Stimulated activated naive CD8-positive, alpha-beta T cell treated with anti-CD3 and anti-CD28 coated beads, Interleukin-15, Interleukin-2, amounts not matched to agents 100 ng/mL and 50 ng/mL, for 24 hours (primary cell): ENCODE data around the gene NMT2.

Source experiments
- H3K27ac Mint-ChIP-seq: one replicate; pipeline ENCODE4 v1.8.0; 2021; ENCODE audit warnings: mild to moderate bottlenecking, mixed read lengths
- H3K27me3 Mint-ChIP-seq: one replicate; pipeline ENCODE4 v1.8.0; 2021; ENCODE audit warnings: mixed read lengths
- H3K36me3 Mint-ChIP-seq: one replicate; pipeline ENCODE4 v1.8.0; 2021; ENCODE audit warnings: low read depth, mixed read lengths
- H3K4me1 Mint-ChIP-seq: one replicate; pipeline ENCODE4 v1.8.0; 2021; ENCODE audit warnings: low read depth, mixed read lengths
- H3K4me3 Mint-ChIP-seq: one replicate; pipeline ENCODE4 v1.8.0; 2021; ENCODE audit warnings: mild to moderate bottlenecking, mixed read lengths
- H3K9me3 Mint-ChIP-seq: one replicate; pipeline ENCODE4 v1.8.0; 2021; ENCODE audit warnings: mixed read lengths

NMT2 gene

GRCh38 chr10:15196021-15196834, 27.7 kb upstream of the NMT2 start:
- peaks cover 41% of the 10 kb centered on the region for H3K4me1 Mint-ChIP-seq
- no peaks in the 10 kb centered on the region for H3K9me3 Mint-ChIP-seq
- no peaks in the 10 kb centered on the region for H3K36me3 Mint-ChIP-seq
- H3K4me3 Mint-ChIP-seq, result peak overlapping the region; percentile 40
- H3K27ac Mint-ChIP-seq, result peak overlapping the region; percentile 47
- no peaks in the 10 kb centered on the region for H3K27me3 Mint-ChIP-seq

- Mint-ChIP-seq H3K9me3 (no peaks in the 10 kb centered on the region), H3K4me3 (no peak overlapping the region), H3K27ac (peak overlapping the region; percentile 64), H3K27me3 (no peaks in the 10 kb centered on the region), H3K4me1 (peaks cover 40% of the 10 kb centered on the region), H3K36me3 (no peaks in the 10 kb centered on the region)
These were observed 20.8 kb upstream of the NMT2 start for GRCh38 chr10:15189133-15189885.

GRCh38 chr10:15188603-15189002, 20.1 kb upstream of the NMT2 start:
- no peaks in the 10 kb centered on the region for H3K9me3 Mint-ChIP-seq
- H3K27me3 Mint-ChIP-seq, result no peaks in the 10 kb centered on the region
- H3K4me3 Mint-ChIP-seq, result peak overlapping the region; percentile 35
- peak overlapping the region; percentile 64 for H3K27ac Mint-ChIP-seq
- H3K4me1 Mint-ChIP-seq, result peaks cover 42% of the 10 kb centered on the region
- H3K36me3 Mint-ChIP-seq, result no peaks in the 10 kb centered on the region

GRCh38 chr10:15183689-15184481, 15.4 kb upstream of the NMT2 start:
- Mint-ChIP-seq H3K27ac (no peak overlapping the region), H3K36me3 (no peaks in the 10 kb centered on the region), H3K4me1 (peaks cover 36% of the 10 kb centered on the region), H3K9me3 (no peaks in the 10 kb centered on the region), H3K27me3 (no peaks in the 10 kb centered on the region), H3K4me3 (no peak overlapping the region)

DNA sequence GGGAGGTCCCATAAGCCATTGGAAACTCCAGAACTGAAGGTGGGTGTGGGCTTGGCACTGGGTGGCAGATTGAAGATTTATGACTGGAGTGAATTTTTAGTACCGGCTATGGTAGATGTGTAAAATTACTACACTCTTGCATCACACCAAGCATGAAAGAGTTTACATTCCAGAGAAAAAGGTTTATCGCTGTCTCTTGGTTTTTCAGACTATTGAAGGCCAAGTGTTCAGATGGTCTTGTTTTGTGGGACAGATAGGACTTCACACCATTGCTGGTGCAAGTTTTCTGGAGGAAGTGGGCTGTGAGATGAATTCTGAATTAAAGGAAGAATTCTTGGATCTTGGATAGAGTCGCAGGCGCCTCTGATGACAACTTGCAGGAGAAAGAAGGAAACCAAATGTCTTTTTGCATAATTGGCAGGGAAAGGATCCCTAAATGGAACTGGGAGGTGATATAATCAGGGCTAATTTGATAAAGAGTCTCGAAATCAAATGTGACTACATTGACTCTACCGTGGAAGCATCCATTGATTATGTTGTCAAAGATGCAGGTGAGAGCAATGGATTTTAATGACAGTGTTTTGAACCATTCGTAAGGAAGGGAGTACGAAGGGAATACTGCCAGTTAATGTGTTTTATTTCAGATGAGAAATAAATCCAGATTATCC, 14.2 kb upstream of the NMT2 start:
- Mint-ChIP-seq H3K4me3 (no peak overlapping the region), H3K36me3 (no peaks in the 10 kb centered on the region), H3K27ac (no peak overlapping the region), H3K27me3 (no peaks in the 10 kb centered on the region), H3K9me3 (no peaks in the 10 kb centered on the region), H3K4me1 (peaks cover 27% of the 10 kb centered on the region)

DNA sequence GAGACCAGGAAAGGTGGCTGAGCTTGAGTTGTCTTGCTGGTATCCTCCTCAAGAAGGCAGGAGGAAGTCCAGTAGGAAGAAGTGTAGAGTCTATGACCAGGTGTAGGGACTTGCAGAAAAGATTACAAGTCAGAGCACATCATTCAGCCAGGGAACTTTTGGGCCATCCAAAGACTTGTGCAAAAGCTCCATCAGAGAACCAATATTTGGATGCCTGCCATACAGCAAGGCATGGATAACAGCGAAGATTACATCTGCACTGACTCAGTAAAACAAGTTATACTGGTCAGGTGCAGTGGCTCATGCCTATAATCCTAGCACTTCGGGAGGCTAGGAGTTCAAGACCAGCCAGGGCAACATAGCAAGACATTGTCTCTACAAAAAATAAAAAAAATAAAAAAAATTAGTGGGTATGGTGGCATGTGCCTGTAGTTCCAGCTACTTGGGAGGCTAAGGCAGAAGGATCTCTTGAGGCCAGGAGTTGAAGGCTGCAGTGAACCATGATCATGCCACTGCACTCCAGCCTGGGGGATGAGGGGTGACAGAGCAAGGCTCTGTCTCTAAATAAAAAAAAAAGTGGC, 13.2 kb upstream of the NMT2 start:
- Mint-ChIP-seq H3K27me3 (no peaks in the 10 kb centered on the region), H3K27ac (peak overlapping the region; percentile 6), H3K4me1 (peaks cover 23% of the 10 kb centered on the region), H3K4me3 (no peak overlapping the region), H3K36me3 (no peaks in the 10 kb centered on the region), H3K9me3 (no peaks in the 10 kb centered on the region)

GRCh38 chr10:15180736-15181135, 12.2 kb upstream of the NMT2 start:
- no peaks in the 10 kb centered on the region for H3K27me3 Mint-ChIP-seq
- H3K4me1 Mint-ChIP-seq, result peaks cover 14% of the 10 kb centered on the region
- H3K36me3 Mint-ChIP-seq, result no peaks in the 10 kb centered on the region
- no peak overlapping the region for H3K27ac Mint-ChIP-seq
- no peak overlapping the region for H3K4me3 Mint-ChIP-seq
- H3K9me3 Mint-ChIP-seq, result no peaks in the 10 kb centered on the region

GRCh38 chr10:15176269-15176668, 7.8 kb upstream of the NMT2 start:
- Mint-ChIP-seq H3K4me3 (no peak overlapping the region), H3K36me3 (no peaks in the 10 kb centered on the region), H3K27me3 (no peaks in the 10 kb centered on the region), H3K4me1 (peaks cover 7% of the 10 kb centered on the region), H3K9me3 (no peaks in the 10 kb centered on the region), H3K27ac (no peak overlapping the region)

DNA sequence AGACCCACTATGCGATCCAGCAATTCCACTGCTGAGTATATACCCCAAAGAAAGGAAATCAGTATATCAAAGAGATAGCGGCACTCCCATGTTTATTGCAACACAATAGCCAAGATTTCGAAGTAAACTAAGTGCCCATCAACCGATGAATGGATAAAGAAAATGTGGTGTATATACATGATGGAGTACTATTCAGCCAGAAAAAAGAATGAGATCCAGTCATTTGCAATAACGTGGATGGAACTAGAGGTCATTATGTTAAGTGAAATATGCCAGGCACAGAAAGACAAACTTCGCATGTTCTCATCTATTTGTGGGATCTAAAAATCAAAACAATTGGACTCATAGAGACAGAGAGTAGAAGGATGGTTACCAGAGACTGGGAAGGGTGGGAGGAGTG, 7.1 kb upstream of the NMT2 start:
- H3K27me3 Mint-ChIP-seq, result no peaks in the 10 kb centered on the region
- H3K36me3 Mint-ChIP-seq, result no peaks in the 10 kb centered on the region
- H3K4me1 Mint-ChIP-seq, result peaks cover 14% of the 10 kb centered on the region
- no peaks in the 10 kb centered on the region for H3K9me3 Mint-ChIP-seq
- H3K4me3 Mint-ChIP-seq, result no peak overlapping the region
- no peak overlapping the region for H3K27ac Mint-ChIP-seq

- no peak overlapping the region for H3K4me3 Mint-ChIP-seq
- H3K27me3 Mint-ChIP-seq, result no peaks in the 10 kb centered on the region
- H3K36me3 Mint-ChIP-seq, result no peaks in the 10 kb centered on the region
- H3K9me3 Mint-ChIP-seq, result no peaks in the 10 kb centered on the region
- peaks cover 34% of the 10 kb centered on the region for H3K4me1 Mint-ChIP-seq
- no peak overlapping the region for H3K27ac Mint-ChIP-seq
These were observed 3.9 kb upstream of the NMT2 start for GRCh38 chr10:15172306-15172840.

GRCh38 chr10:15169555-15170401, 1.3 kb upstream of the NMT2 start:
- Mint-ChIP-seq H3K27me3 (no peaks in the 10 kb centered on the region), H3K9me3 (no peaks in the 10 kb centered on the region), H3K4me1 (peaks cover 47% of the 10 kb centered on the region), H3K4me3 (peak overlapping the region; percentile 79), H3K36me3 (no peaks in the 10 kb centered on the region), H3K27ac (peak overlapping the region; percentile 49)

GRCh38 chr10:15168786-15169554, 477 bp upstream of the NMT2 start:
- Mint-ChIP-seq H3K27ac (peak overlapping the region; percentile 49), H3K4me3 (peak overlapping the region; percentile 79), H3K27me3 (no peaks in the 10 kb centered on the region), H3K9me3 (no peaks in the 10 kb centered on the region), H3K36me3 (peaks cover 3% of the 10 kb centered on the region), H3K4me1 (peaks cover 48% of the 10 kb centered on the region)
